OCI-LY7 (cell line): ENCODE results near the gene ITGA3. TPM values are rescaled to one million over a fixed set of nuclear protein-coding genes. Genes with fewer than 3 reads are reported as not detected.

Source experiments
- BruUV-seq: library from RNA; stranded (reverse); fragments of 400-500 nt; replicated peaks from 2 replicates; lab custom pipeline; 2021; lab: Mats Ljungman, UMichigan
- CTCF ChIA-PET: fragments of 300-600 bp; sonication (Branson Sonifier 250); formaldehyde crosslinking; loops from one replicate; lab custom pipeline; 2022; ENCODE audit warnings: antibody characterized with exemption; ENCODE audit not compliant: unreplicated experiment; lab: Charles Lee
- POLR2A ChIA-PET: fragments of 300-600 bp; sonication (Branson Sonifier 250); formaldehyde crosslinking; loops from one replicate; lab custom pipeline; 2022; ENCODE audit warnings: antibody characterized with exemption; lab: Charles Lee
- DNase-seq: peaks from one replicate; pipeline ENCODE4 v3.0.0-alpha.2; 2015; ENCODE audit warnings: low spot score
- H2AFZ ChIP-seq: fragments of 200-600 bp; sonication (generic), shearing (Covaris generic); 2 replicates; pipeline ENCODE4 v1.6.1; 2014; ENCODE audit warnings: mild to moderate bottlenecking, antibody characterized with exemption, low read length, moderate library complexity
- H3K27ac ChIP-seq: fragments of 200-600 bp; sonication (generic); 2 replicates; pipeline ENCODE4 v1.5.1; 2014; ENCODE audit warnings: mixed run types, low read depth, mild to moderate bottlenecking, moderate library complexity, low read length, inconsistent platforms; ENCODE audit not compliant: poor library complexity, severe bottlenecking
- H3K36me3 ChIP-seq: fragments of 200-600 bp; sonication (generic); 2 replicates; pipeline ENCODE4 v1.6.1; 2014; ENCODE audit warnings: mild to moderate bottlenecking, antibody characterized with exemption, low read length, moderate library complexity, mixed read lengths; ENCODE audit not compliant: insufficient read depth
- H3K4me1 ChIP-seq: fragments of 200-600 bp; sonication (generic); 2 replicates; pipeline ENCODE4 v1.5.1; 2014; ENCODE audit warnings: mild to moderate bottlenecking, low read length; ENCODE audit not compliant: insufficient read depth, poor library complexity, severe bottlenecking
- H3K4me2 ChIP-seq: fragments of 200-600 bp; sonication (generic); 2 replicates; pipeline ENCODE4 v1.6.1; 2014; ENCODE audit warnings: mild to moderate bottlenecking, low read length
- H3K4me3 ChIP-seq: fragments of 200-600 bp; sonication (generic); 2 replicates; pipeline ENCODE4 v1.5.1; 2014; ENCODE audit warnings: mild to moderate bottlenecking, low read depth, low read length; ENCODE audit not compliant: poor library complexity, severe bottlenecking
- H3K79me2 ChIP-seq: fragments of 200-600 bp; sonication (generic); 2 replicates; pipeline ENCODE4 v1.6.1; 2016; ENCODE audit warnings: low read depth, mild to moderate bottlenecking, low read length, moderate library complexity, mixed read lengths; ENCODE audit not compliant: insufficient read depth
- H3K9me2 ChIP-seq: fragments of 200-600 bp; sonication (generic); 2 replicates; pipeline ENCODE4 v1.6.1; 2016; ENCODE audit warnings: mild to moderate bottlenecking, low read length, mixed read lengths; ENCODE audit not compliant: insufficient read depth
- H3K9me3 ChIP-seq: fragments of 200-600 bp; sonication (generic); 2 replicates; pipeline ENCODE4 v1.6.1; 2014; ENCODE audit warnings: mild to moderate bottlenecking, mixed run types, low read length, mixed read lengths
- H4K20me1 ChIP-seq: fragments of 200-600 bp; sonication (generic); 2 replicates; pipeline ENCODE4 v1.6.1; 2014; ENCODE audit warnings: mild to moderate bottlenecking, antibody characterized with exemption, low read length, moderate library complexity, mixed read lengths; ENCODE audit not compliant: insufficient read depth
- EZH2phosphoT487 ChIP-seq: fragments of 200-600 bp; sonication (generic); IDR thresholded peaks from 2 replicates; pipeline ENCODE4 v1.6.1; 2018; ENCODE audit warnings: low read depth, borderline replicate concordance, mild to moderate bottlenecking, mixed run types, antibody characterized with exemption, low read length, moderate library complexity, mixed read lengths
- intact Hi-C: fragments of 100-400 bp; cut with micrococcal nuclease; formaldehyde crosslinking; loops from one replicate; pipeline ENCODE4 v1.10.0; 2022; ENCODE audit not compliant: unreplicated experiment
- total RNA-seq, 2 experiments: library from RNA; depleted of rRNA in 1 of 2; stranded (reverse); fragments of >200 nt in 1 of 2; shearing (Covaris generic) in 1 of 2; gene quantifications; 2 replicates each; pipeline ENCODE4 v1.2.3, GENCODE V29; 2014 to 2022
- TF ChIP-seq, protein P1 (sequence below): fragments of 200-600 bp; sonication (generic); conservative IDR thresholded peaks from 2 replicates; pipeline ENCODE4 v1.5.1; 2014; ENCODE audit warnings: mild to moderate bottlenecking, antibody characterized with exemption, low read length, moderate library complexity, mixed read lengths

The ITGA3 gene
- total RNA-seq, 2 experiments from 2014 or later: 15.2 to 30.7 TPM

DNA sequence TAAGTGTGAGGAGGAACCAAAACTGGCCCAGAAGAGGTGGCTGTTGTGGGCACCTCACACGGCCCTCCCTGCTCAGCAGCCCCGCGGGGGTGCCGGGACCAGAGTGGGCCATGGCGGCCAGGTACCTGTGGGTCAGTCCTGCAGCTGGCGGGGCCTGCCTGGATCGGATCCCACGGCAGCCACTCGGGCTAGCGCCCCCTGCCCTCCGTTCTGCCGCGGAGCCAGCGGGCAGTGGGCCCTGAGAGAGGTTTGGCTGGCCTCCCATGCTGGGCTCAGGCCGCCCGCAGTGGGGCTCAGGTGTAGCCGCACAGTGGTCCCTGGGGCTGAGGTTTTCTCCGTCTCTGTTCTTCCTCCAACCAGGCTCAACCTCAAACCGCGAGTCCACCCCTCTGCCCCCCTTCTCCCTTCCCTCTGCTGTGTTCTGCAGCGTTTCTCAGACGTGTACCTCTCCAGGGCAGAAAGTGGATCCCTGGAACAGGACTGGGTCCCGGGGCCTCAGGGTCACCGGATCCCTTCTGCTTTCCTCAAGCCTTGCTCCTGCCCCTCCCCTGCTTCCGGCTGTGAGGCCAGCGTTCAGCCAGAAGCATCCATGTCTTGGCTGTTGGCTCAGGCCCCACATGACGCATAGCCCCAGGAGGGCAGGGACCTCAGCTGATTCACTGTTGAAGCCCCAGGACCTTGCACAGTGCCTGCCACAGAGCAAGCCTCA lies 28.6 kb upstream of the ITGA3 start:
- Histone ChIP-seq H3K9me3 (peaks cover 15% of the 10 kb centered on the region), H4K20me1 (no peaks in the 10 kb centered on the region), H2AFZ (peak overlapping the region; percentile 32; the same call in 1 of the 2 replicates), H3K4me3 (no peak overlapping the region), H3K4me1 (peaks cover 4% of the 10 kb centered on the region), H3K79me2 (no peaks in the 10 kb centered on the region), H3K4me2 (peak overlapping the region; percentile 15), H3K9me2 (no peaks in the 10 kb centered on the region), H3K36me3 (no peaks in the 10 kb centered on the region), H3K27ac (no peak overlapping the region)
- ChIA-PET POLR2A (no interaction called here), CTCF (interaction anchor here (1.3 kb wide), 2 partner anchors 60 kb away, joined by 3 to 4 read pairs; no protein-coding TSS in a partner anchor)
- intact Hi-C loops: loop anchor here (1.0 to 2.0 kb wide), 2 partner anchors 60 to 67 kb away; partner anchors contain the start of gene PDK2
- DNase-seq: no peak
- no TSS peak for BruUV-seq
- TF ChIP-seq EZH2phosphoT487: no peak
- TF ChIP-seq, protein P1, sequence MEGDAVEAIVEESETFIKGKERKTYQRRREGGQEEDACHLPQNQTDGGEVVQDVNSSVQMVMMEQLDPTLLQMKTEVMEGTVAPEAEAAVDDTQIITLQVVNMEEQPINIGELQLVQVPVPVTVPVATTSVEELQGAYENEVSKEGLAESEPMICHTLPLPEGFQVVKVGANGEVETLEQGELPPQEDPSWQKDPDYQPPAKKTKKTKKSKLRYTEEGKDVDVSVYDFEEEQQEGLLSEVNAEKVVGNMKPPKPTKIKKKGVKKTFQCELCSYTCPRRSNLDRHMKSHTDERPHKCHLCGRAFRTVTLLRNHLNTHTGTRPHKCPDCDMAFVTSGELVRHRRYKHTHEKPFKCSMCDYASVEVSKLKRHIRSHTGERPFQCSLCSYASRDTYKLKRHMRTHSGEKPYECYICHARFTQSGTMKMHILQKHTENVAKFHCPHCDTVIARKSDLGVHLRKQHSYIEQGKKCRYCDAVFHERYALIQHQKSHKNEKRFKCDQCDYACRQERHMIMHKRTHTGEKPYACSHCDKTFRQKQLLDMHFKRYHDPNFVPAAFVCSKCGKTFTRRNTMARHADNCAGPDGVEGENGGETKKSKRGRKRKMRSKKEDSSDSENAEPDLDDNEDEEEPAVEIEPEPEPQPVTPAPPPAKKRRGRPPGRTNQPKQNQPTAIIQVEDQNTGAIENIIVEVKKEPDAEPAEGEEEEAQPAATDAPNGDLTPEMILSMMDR: peak; percentile 53; the same call in 1 of the 2 replicates

DNA sequence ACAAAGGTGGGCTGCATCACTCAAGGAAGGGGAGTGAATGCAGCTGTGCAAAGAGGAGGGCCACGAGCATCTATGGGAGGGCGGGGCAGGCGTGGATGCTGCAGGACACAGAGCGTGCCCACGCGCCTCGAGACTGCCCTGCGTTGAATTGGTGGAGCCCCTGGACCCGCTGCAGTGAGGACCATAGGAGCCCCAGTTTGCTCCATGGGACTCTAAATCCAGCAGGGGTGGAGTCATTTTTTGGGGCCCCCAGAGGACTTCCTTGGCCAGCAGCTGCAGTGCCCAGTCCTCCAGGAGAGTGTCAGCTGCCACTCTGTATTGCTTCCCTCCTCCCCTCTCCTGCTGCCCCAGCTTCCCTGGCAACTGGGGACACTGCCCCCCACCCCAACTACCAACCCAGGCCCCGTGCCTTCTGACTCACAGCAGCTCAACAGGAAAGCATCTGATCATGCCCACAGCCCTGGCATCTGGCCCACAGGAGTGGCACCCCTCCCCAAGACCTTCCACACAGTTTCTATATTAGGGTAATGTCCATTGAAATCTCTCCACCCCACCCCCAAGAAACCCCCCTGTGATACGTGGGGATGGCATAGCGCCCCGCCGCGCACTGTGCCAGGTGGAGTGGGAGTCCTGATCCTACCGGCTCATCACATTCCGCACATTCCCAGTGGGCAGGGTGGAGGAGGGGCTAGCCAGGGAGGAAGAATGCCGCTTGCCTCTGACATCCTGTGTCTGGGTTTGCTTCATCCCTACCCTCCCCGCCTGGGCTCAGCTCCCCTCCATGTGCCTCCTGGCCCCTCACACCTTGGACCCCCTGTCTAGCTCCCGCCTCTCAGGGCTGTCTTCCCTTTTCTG lies 27.8 kb upstream of the ITGA3 start:
- Histone ChIP-seq H3K4me3 (no peak overlapping the region), H2AFZ (no peak overlapping the region), H3K79me2 (no peaks in the 10 kb centered on the region), H3K36me3 (no peaks in the 10 kb centered on the region), H3K4me2 (no peak overlapping the region), H3K27ac (no peak overlapping the region), H3K9me3 (peaks cover 15% of the 10 kb centered on the region), H3K9me2 (no peaks in the 10 kb centered on the region), H3K4me1 (peaks cover 4% of the 10 kb centered on the region), H4K20me1 (no peaks in the 10 kb centered on the region)
- ChIA-PET CTCF (interaction anchor here (1.3 kb wide), 1 partner anchor 59 kb away, joined by 3 read pairs; no protein-coding TSS in a partner anchor), POLR2A (no interaction called here)
- intact Hi-C loops: loop anchor here (1.0 to 2.0 kb wide), 2 partner anchors 59 to 67 kb away; partner anchors contain the start of gene PDK2
- BruUV-seq: no TSS peak
- TF ChIP-seq, protein P1: no peak
- TF ChIP-seq EZH2phosphoT487: no peak
- DNase-seq: no peak
